GM12878 (cell line): ENCODE results near the gene DPP3.

ENCODE experiments used
- CEBPB ChIP-seq, 2 experiments: fragments of 150-350 bp in 1 of 2; IDR thresholded peaks; 2 replicates each; pipeline ENCODE4 v1.6.1; 2012 to 2014; ENCODE audit warnings: low read depth in 2 of 2, low read length in 2 of 2, borderline replicate concordance in 1 of 2, inconsistent platforms in 1 of 2
- EP300 ChIP-seq, 2 experiments: fragments of 150-350 bp in 1 of 2; IDR thresholded peaks; 2 replicates each; pipeline ENCODE4 v1.6.1; 2011 to 2012; ENCODE audit warnings: low read depth in 2 of 2, low read length in 2 of 2, borderline replicate concordance in 1 of 2, improper control_type of control experiment in 1 of 2, inconsistent platforms in 1 of 2; ENCODE audit not compliant: control insufficient read depth in 1 of 2
- IRF5 ChIP-seq: fragments of 450-650 bp; IDR thresholded peaks from 2 replicates; pipeline ENCODE4 v1.6.1; 2017; ENCODE audit warnings: borderline replicate concordance
- NR2F1 ChIP-seq: fragments of 450-650 bp; conservative IDR thresholded peaks from 2 replicates; pipeline ENCODE4 v1.6.1; 2017; ENCODE audit warnings: mild to moderate bottlenecking
- POLR2A ChIP-seq: IDR thresholded peaks from 2 replicates; pipeline ENCODE4 v1.6.1; 2011; ENCODE audit warnings: low read depth, mild to moderate bottlenecking, low read length
- TF ChIP-seq, protein P1 (sequence below), 3 experiments: IDR thresholded peaks in 2 of 3; conservative IDR thresholded peaks in 1 of 3; 2 replicates each; pipeline ENCODE4 v1.5.1; 2011; ENCODE audit warnings: low read depth in 3 of 3, low read length in 3 of 3, mild to moderate bottlenecking in 3 of 3, control low read depth in 2 of 3, moderate library complexity in 2 of 3, inconsistent platforms in 1 of 3, mixed read lengths in 1 of 3; ENCODE audit not compliant: control insufficient read depth in 2 of 3, insufficient read depth in 1 of 3; ENCODE audit errors: extremely low read depth in 1 of 3

- TF ChIP-seq NR2F1 (no peak), IRF5 (no peak), CEBPB (IDR thresholded peaks at IDR 0.05; ENCODE audit: borderline replicate concordance in 1 of 2, low read depth in 2 of 2, low read length in 2 of 2) (no peak), EP300 (IDR thresholded peaks at IDR 0.05; ENCODE audit: borderline replicate concordance in 1 of 2, control insufficient read depth in 1 of 2, low read depth in 2 of 2, low read length in 2 of 2) (no peak), POLR2A (no peak)
- TF ChIP-seq, protein P1, sequence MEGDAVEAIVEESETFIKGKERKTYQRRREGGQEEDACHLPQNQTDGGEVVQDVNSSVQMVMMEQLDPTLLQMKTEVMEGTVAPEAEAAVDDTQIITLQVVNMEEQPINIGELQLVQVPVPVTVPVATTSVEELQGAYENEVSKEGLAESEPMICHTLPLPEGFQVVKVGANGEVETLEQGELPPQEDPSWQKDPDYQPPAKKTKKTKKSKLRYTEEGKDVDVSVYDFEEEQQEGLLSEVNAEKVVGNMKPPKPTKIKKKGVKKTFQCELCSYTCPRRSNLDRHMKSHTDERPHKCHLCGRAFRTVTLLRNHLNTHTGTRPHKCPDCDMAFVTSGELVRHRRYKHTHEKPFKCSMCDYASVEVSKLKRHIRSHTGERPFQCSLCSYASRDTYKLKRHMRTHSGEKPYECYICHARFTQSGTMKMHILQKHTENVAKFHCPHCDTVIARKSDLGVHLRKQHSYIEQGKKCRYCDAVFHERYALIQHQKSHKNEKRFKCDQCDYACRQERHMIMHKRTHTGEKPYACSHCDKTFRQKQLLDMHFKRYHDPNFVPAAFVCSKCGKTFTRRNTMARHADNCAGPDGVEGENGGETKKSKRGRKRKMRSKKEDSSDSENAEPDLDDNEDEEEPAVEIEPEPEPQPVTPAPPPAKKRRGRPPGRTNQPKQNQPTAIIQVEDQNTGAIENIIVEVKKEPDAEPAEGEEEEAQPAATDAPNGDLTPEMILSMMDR (IDR thresholded peaks at IDR 0.05 in 2 of 3, conservative IDR thresholded peaks at IDR 0.05 in 1 of 3; ENCODE audit: control insufficient read depth in 2 of 3, extremely low read depth in 1 of 3, insufficient read depth in 1 of 3, low read depth in 3 of 3, low read length in 3 of 3) = peak; percentile 19 to 35 (median 25); a peak in 3 of 6 replicates
These were observed 15.2 kb downstream of the DPP3 start for GRCh38 chr11:66495401-66495854.
